Loucy (cell line): ENCODE results near the gene SPACDR.

Source experiments
- CTCF ChIP-seq: fragments of 200-600 bp; sonication (generic); conservative IDR thresholded peaks from 2 replicates; pipeline ENCODE4 v1.5.1; 2014; ENCODE audit warnings: mild to moderate bottlenecking, antibody characterized with exemption, low read length
- EZH2phosphoT487 ChIP-seq: fragments of 200-600 bp; IDR thresholded peaks from 2 replicates; pipeline ENCODE4 v1.6.1; 2018; ENCODE audit warnings: antibody characterized with exemption, mild to moderate bottlenecking, moderate library complexity, borderline replicate concordance

- TF ChIP-seq CTCF = no peak
- TF ChIP-seq EZH2phosphoT487 = no peak
Observed at GRCh38 chr7:100431286-100431735, 32.7 kb downstream of the SPACDR start.
